Progenitor cell of endocrine pancreas (in vitro differentiated cells): ENCODE data around the gene CLSTN2. TPM values are rescaled to one million over a fixed set of nuclear protein-coding genes. Genes with fewer than 3 reads are reported as not detected.

ENCODE experiments used
- DNase-seq: peaks from one replicate; pipeline ENCODE4 v3.0.0; 2021; ENCODE audit warnings: low spot score; ENCODE audit not compliant: unreplicated experiment
- H3K27ac Mint-ChIP-seq: 2 replicates; pipeline ENCODE4 v1.8.0; 2021; ENCODE audit warnings: mild to moderate bottlenecking, moderate library complexity, mixed read lengths
- H3K27me3 Mint-ChIP-seq: 2 replicates; pipeline ENCODE4 v1.8.0; 2021; ENCODE audit warnings: mixed read lengths
- H3K36me3 Mint-ChIP-seq: 2 replicates; pipeline ENCODE4 v1.8.0; 2022; ENCODE audit warnings: mixed read lengths; ENCODE audit not compliant: insufficient read depth
- H3K4me1 Mint-ChIP-seq: 2 replicates; pipeline ENCODE4 v1.8.0; 2021; ENCODE audit warnings: low read depth, mixed read lengths
- H3K4me3 Mint-ChIP-seq: 2 replicates; pipeline ENCODE4 v1.8.0; 2021; ENCODE audit warnings: low read depth, mild to moderate bottlenecking, moderate library complexity, mixed read lengths
- H3K9me3 Mint-ChIP-seq: 2 replicates; pipeline ENCODE4 v1.8.0; 2021; ENCODE audit warnings: low read depth, mixed read lengths
- total RNA-seq: library from RNA; stranded (reverse); gene quantifications from 2 replicates; pipeline ENCODE4 v1.2.1, GENCODE V29; 2021
- TF ChIP-seq, protein P1 (sequence below): fragments of 200-600 bp; sonication (generic); IDR thresholded peaks from one replicate; pipeline ENCODE4 v1.5.0; 2021; ENCODE audit warnings: antibody characterized with exemption, mild to moderate bottlenecking; ENCODE audit not compliant: unreplicated experiment

CLSTN2 gene
- total RNA-seq, 1 donor from 2014 or later, result 2.8 TPM

DNA sequence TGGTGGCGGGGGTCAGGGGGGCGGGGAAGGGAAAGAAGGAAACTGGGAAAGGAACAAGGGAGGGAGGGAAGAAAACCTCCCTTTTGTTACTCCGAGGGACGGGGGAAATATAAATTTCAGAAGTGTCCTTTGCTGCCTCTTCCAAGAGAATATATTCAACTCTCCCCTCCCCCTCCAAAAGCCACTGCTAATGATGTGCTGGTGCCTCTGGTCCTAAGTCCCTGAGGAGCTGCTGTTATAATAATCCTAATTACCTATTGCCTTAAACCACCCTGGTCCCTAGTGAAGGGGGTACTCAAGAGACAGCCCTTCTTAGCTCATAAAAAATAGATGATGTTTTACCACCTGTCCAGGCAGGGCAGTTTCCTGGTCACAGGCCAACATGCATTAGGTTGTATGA is 624.6 kb downstream of the CLSTN2 start:
- no peak overlapping the region for H3K27ac Mint-ChIP-seq
- peaks cover 5% of the 10 kb centered on the region for H3K27me3 Mint-ChIP-seq
- DNase-seq, result no peak
- H3K9me3 Mint-ChIP-seq, result no peaks in the 10 kb centered on the region
- no peak overlapping the region for H3K4me3 Mint-ChIP-seq
- TF ChIP-seq, protein P1, sequence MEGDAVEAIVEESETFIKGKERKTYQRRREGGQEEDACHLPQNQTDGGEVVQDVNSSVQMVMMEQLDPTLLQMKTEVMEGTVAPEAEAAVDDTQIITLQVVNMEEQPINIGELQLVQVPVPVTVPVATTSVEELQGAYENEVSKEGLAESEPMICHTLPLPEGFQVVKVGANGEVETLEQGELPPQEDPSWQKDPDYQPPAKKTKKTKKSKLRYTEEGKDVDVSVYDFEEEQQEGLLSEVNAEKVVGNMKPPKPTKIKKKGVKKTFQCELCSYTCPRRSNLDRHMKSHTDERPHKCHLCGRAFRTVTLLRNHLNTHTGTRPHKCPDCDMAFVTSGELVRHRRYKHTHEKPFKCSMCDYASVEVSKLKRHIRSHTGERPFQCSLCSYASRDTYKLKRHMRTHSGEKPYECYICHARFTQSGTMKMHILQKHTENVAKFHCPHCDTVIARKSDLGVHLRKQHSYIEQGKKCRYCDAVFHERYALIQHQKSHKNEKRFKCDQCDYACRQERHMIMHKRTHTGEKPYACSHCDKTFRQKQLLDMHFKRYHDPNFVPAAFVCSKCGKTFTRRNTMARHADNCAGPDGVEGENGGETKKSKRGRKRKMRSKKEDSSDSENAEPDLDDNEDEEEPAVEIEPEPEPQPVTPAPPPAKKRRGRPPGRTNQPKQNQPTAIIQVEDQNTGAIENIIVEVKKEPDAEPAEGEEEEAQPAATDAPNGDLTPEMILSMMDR, result no peak
- H3K4me1 Mint-ChIP-seq, result peaks cover 2% of the 10 kb centered on the region
- H3K36me3 Mint-ChIP-seq, result no peaks in the 10 kb centered on the region

DNA sequence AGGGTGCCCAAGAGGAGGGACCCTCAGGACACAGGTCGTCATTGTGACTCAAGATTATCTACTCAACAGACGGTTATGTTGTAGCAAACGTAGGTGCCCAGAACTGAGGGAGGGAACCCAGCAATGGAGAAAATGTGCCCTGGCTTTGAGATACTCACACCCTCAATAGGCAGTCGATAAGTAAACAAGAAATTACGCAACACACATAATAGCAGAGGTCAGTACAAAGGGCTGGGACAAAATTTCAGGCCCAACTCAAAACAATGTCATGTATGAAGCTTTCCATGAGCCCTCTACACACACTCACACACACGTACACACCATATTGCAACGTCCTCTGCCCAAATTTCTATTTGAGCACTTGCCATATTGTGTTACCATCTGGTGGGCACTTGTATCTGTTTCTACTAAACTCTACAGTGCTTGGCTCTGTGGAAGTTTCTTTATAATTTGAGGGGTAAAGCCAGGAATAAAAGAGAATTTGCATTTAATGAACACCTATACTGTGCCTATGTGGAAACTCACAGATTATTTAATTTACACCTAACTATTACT is 628.3 kb downstream of the CLSTN2 start:
- Mint-ChIP-seq H3K36me3 (no peaks in the 10 kb centered on the region), H3K4me3 (no peak overlapping the region)

GRCh38 chr3:140568131-140568530 is 633.1 kb downstream of the CLSTN2 start:
- H3K9me3 Mint-ChIP-seq, result peaks cover 4% of the 10 kb centered on the region
- no peak overlapping the region for H3K4me3 Mint-ChIP-seq
- H3K27me3 Mint-ChIP-seq, result no peaks in the 10 kb centered on the region
- no peak for DNase-seq
- H3K36me3 Mint-ChIP-seq, result no peaks in the 10 kb centered on the region
- no peak overlapping the region for H3K27ac Mint-ChIP-seq
- TF ChIP-seq, protein P1, result no peak
- peaks cover 3% of the 10 kb centered on the region for H3K4me1 Mint-ChIP-seq

More for the DNA sequence above, 628.3 kb downstream of the CLSTN2 start:
- DNase-seq, result no peak
- no peak overlapping the region for H3K27ac Mint-ChIP-seq
- no peaks in the 10 kb centered on the region for H3K27me3 Mint-ChIP-seq
- H3K4me1 Mint-ChIP-seq, result no peaks in the 10 kb centered on the region
- peaks cover 4% of the 10 kb centered on the region for H3K9me3 Mint-ChIP-seq
- TF ChIP-seq, protein P1, result no peak

DNA sequence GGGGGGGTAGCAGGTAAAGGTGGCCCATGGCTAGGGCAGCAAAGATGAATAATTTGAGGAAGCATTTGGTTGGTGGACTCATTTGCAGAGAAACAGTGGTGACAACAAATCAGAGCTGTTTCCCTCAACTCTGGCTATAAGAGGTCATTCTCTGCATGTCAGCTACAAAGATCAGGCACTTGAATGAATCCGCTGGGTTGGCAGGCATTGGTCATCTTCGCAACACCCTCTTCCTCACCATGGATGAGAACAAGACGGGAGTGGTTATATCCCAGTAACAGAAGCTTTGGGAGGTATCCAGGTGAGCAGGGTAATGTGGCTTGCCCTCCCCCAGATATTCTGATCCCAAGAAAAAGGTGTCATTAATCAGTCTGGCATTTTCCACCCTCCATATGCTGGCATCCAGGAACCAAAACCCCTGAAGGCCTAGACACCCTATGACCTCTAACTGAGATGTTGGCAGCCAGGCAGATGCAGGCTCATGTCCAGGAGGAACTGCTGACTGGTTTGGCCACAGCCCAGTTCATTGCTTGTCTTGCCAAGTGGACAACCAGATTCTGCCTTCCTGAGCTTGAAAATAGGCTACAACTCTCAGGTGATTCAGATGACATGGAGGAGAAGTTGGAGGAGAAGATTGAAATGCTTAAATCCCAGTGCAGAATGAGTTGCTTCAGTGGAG is 634.0 kb downstream of the CLSTN2 start:
- Mint-ChIP-seq H3K4me3 (no peak overlapping the region), H3K27me3 (no peaks in the 10 kb centered on the region), H3K36me3 (no peaks in the 10 kb centered on the region), H3K27ac (no peak overlapping the region), H3K4me1 (peaks cover 6% of the 10 kb centered on the region), H3K9me3 (peaks cover 4% of the 10 kb centered on the region)
- no peak for DNase-seq
- TF ChIP-seq, protein P1, result no peak

DNA sequence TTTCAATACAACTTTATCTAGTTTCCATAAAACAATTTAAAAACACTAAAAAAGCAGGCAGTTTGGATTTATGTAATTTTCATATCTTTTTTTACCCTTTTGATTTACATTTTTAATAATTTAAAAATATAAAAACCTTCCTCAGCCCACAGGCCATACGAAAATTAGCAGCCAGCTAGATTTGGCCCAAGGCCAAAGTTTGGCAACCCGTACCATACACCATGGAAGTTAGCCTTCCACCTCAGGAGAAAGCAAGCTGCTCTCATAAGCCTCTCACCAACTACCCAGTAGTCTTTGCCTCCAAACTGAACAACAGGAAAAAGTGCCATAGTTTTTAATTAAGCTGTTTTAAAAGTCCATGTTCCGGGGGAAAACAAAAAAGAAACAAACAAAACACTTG is 635.6 kb downstream of the CLSTN2 start:
- no peak overlapping the region for H3K4me3 Mint-ChIP-seq
- H3K36me3 Mint-ChIP-seq, result no peaks in the 10 kb centered on the region
- no peak for DNase-seq
- peaks cover 4% of the 10 kb centered on the region for H3K9me3 Mint-ChIP-seq
- peaks cover 3% of the 10 kb centered on the region for H3K27me3 Mint-ChIP-seq
- H3K4me1 Mint-ChIP-seq, result peaks cover 6% of the 10 kb centered on the region
- H3K27ac Mint-ChIP-seq, result no peak overlapping the region
- TF ChIP-seq, protein P1, result no peak
